ENCODE data around the gene LGALS3.

LGALS3 gene

DNA sequence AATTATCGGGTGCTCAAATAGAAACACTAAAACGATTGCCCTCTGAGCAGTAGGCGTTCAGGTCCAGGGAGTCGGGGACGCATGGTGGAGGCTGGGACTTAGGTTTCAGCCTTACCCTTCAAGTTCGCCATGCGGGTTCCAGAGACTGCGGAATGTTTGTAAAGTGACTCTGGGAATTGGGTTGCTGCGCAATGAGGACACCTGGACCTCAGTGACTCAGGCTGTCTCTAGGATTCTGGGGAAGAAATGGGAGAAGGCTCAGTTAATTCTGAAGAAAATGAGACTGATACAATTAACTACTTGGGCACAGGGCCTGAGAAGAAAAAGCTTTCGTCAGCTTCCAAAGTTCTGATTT lies 1.1 kb downstream of the LGALS3 start:
- peak overlapping the region; percentile 97 for H3K4me3 ChIP-seq
- TF ChIP-seq, protein P1, sequence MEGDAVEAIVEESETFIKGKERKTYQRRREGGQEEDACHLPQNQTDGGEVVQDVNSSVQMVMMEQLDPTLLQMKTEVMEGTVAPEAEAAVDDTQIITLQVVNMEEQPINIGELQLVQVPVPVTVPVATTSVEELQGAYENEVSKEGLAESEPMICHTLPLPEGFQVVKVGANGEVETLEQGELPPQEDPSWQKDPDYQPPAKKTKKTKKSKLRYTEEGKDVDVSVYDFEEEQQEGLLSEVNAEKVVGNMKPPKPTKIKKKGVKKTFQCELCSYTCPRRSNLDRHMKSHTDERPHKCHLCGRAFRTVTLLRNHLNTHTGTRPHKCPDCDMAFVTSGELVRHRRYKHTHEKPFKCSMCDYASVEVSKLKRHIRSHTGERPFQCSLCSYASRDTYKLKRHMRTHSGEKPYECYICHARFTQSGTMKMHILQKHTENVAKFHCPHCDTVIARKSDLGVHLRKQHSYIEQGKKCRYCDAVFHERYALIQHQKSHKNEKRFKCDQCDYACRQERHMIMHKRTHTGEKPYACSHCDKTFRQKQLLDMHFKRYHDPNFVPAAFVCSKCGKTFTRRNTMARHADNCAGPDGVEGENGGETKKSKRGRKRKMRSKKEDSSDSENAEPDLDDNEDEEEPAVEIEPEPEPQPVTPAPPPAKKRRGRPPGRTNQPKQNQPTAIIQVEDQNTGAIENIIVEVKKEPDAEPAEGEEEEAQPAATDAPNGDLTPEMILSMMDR (IDR thresholded peaks at IDR 0.05): no peak
- DNase-seq (ENCODE audit: low spot score): no peak
- H3K27ac ChIP-seq: peak overlapping the region; percentile 92 to 97

DNA sequence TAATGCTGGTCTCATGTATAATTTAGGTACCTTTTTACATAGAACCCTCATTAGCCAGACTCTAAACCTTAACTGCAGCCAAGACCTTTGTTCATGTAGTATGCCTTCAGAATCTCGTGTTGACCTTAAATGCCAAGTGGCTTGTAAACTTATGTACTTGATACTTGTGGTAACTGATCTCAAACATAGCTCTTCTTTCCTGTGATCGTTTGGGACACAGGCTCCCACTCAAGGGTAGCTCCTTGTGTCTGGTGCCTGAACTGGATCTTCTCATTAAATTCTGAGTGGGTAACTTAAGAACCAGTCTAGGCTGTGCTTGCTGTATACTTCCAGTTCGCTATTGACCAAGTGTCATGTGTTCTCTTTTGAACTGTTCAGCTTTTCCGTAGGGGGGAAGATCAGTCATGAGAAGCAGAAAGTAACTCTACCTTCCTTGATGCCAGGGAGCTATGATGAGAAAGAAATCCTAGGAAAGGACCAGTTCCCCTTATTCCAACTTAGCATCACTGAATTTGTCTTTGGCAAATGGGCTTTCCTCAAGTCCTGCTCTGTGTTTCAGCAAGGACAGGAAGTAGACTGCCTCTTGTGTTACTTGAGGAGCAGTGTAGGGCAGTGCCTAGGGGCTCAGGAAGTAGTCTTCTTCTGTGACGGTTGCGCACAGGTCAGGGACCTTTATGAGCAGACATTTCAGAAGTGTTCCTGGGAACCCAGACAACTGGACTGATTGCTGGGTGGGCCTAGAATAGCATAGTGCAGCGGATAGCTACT lies 2.5 kb downstream of the LGALS3 start:
- DNase-seq (ENCODE audit: low spot score): no peak
- peak overlapping the region; percentile 97 for H3K4me3 ChIP-seq
- TF ChIP-seq, protein P1 (IDR thresholded peaks at IDR 0.05): no peak
- peak overlapping the region in 1 of 2 donors; percentile 29 for H3K27ac ChIP-seq

DNA sequence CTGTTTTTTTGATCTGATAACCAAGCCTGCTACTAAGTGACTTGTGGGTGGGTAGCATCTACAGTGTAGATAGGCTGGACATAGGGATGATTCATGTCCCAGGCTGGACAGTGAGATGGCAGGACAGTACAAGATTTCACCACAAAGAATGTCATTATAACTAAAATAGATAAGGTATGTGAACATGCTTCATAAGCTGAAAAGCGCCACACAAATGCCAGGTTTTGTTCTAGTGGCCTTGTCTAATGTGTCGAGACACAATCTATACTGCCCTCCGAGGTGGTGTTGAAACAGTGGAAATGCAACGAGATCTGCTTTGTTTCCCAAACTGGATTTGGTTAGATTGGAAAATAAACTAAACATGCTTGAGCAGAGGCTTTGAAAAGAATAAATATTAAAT lies 4.4 kb downstream of the LGALS3 start:
- Histone ChIP-seq H3K4me3 (peak overlapping the region; percentile 12), H3K27ac (peak overlapping the region in 1 of 2 donors; percentile 5)
- TF ChIP-seq, protein P1 (IDR thresholded peaks at IDR 0.05): no peak
- DNase-seq (ENCODE audit: low spot score): no peak

DNA sequence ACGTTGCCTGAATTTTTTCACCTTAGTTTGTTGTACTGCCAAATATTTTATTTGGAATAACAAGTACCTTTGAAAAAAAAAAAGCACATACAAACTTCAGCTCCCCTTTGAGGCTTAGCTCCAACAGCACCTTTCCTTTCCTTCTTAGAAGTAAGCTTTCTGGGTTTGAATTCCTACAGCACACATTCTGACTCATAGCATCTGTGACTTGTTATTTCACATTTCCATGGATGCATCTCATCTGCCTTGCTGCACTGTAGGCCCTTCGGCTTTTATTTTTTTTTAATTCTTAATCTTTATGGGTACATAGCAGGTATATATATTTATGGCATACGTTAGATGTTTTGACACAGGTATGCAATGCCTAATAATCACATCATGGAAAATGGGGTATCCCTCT lies 7.2 kb downstream of the LGALS3 start:
- DNase-seq (ENCODE audit: low spot score): no peak
- peak overlapping the region; percentile 44 to 78 for H3K27ac ChIP-seq
- TF ChIP-seq, protein P1 (IDR thresholded peaks at IDR 0.05): no peak
- H3K4me3 ChIP-seq: no peak overlapping the region

DNA sequence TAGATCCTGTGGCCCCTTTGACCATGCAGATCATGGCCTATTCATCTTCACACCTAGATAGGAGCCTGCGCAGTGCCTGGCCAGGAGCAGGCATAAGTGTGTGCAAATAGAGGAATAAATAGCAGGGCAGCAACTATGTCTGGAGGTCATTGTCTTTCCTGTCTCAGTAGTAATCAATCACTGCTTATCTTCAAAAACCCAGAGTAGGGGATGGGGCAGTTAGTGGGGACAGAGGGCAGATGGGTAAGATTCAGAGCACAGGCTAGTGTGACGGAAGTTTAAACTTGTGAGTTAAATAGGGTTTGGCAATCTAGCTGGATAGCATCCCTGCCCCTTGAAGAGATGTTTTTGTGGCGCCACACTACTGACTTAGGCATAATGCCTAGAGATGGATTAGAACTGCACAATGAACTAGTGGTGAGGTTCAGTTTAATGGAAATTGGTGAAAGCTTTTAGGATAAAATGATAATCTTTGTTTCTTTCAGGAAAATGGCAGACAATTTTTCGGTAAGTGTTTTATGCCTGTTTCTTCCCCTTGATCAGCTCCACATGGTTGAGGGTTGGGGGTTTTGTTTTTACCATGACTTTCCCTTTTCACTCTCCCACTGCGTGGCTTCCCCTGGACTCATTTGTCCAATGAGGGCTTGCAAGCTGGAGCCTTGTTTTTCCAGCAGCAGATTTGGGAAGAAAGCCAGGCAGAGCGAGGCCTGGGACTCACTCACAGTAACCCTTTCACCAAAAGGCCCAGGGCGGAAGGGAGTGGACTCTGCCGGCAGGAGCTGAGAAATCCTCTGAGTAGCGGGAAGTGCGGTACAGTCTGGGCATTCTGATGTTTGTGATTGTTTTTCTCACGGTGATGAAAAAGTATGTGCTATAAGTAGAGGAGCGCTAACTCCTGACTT lies 8.1 kb downstream of the LGALS3 start:
- Histone ChIP-seq H3K4me3 (peak overlapping the region; percentile 61), H3K27ac (peak overlapping the region; percentile 44 to 78)
- peak; percentile 85 for DNase-seq (ENCODE audit: low spot score)
- TF ChIP-seq, protein P1 (IDR thresholded peaks at IDR 0.05): no peak

DNA sequence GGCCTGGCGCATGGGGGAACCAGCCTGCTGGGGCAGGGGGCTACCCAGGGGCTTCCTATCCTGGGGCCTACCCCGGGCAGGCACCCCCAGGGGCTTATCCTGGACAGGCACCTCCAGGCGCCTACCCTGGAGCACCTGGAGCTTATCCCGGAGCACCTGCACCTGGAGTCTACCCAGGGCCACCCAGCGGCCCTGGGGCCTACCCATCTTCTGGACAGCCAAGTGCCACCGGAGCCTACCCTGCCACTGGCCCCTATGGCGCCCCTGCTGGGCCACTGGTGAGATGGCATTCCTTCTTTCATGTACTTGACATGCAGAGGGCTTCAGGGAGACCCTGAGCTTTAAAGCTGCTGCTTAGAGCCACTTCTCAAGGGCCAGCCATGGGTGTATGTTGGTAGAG lies 9.0 kb downstream of the LGALS3 start:
- no peak for DNase-seq (ENCODE audit: low spot score)
- Histone ChIP-seq H3K27ac (peak overlapping the region; percentile 44 to 78), H3K4me3 (peak overlapping the region; percentile 61)
- TF ChIP-seq, protein P1 (IDR thresholded peaks at IDR 0.05): no peak
